GM21737 (cell line): Measurements from ENCODE around the gene PM20D1.

Experiments
- ATAC-seq: cut with Tn5 transposase; IDR thresholded peaks from one replicate; pipeline ENCODE4 v1.9.1; 2021; ENCODE audit warnings: mild to moderate bottlenecking, moderate library complexity; ENCODE audit not compliant: unreplicated experiment

PM20D1 gene

GRCh38 chr1:205780335-205780734 is 69.6 kb downstream of the PM20D1 start:
- no peak for ATAC-seq
